HAP-1 (cell line): ENCODE measurements around the gene PPFIBP1.

Source experiments
- DNase-seq, 2 experiments: peaks; one replicate each; pipeline ENCODE4 v3.0.0-alpha.2; 2016 to 2020; ENCODE audit warnings: low spot score in 2 of 2
- H3K27me3 ChIP-seq: fragments of 250-450 bp; sonication (Bioruptor Pico); 2 replicates; pipeline ENCODE4 v1.5.1; 2020; ENCODE audit warnings: low read depth, mild to moderate bottlenecking, moderate library complexity
- H3K36me3 ChIP-seq: fragments of 250-450 bp; sonication (Bioruptor Pico); replicated peaks from 2 replicates; pipeline ENCODE4 v1.5.1; 2020; ENCODE audit warnings: mild to moderate bottlenecking
- H3K4me1 ChIP-seq: fragments of 250-450 bp; sonication (Bioruptor Pico); 2 replicates; pipeline ENCODE4 v1.5.1; 2020; ENCODE audit warnings: mild to moderate bottlenecking
- H3K4me3 ChIP-seq: fragments of 250-450 bp; sonication (Bioruptor Pico); 2 replicates; pipeline ENCODE4 v1.5.1; 2020; ENCODE audit warnings: mild to moderate bottlenecking, moderate library complexity
- H3K9me3 ChIP-seq: fragments of 250-450 bp; sonication (Bioruptor Pico); 2 replicates; pipeline ENCODE4 v1.5.1; 2020; ENCODE audit warnings: mild to moderate bottlenecking, moderate library complexity
- in situ Hi-C: fragments of 300-500 bp; cut with MboI; formaldehyde crosslinking; loops from 3 replicates; pipeline ENCODE4 v1.14.3; 2020; ENCODE audit warnings: low sequenced_read_pairs, inconsistent platforms, mixed read lengths

PPFIBP1 gene

GRCh38 chr12:27502021-27502435, 22.0 kb upstream of the PPFIBP1 start:
- in situ Hi-C loops, result no loop called here
- H3K4me1 ChIP-seq, result no peaks in the 10 kb centered on the region
- no peak for DNase-seq
- H3K27me3 ChIP-seq, result no peaks in the 10 kb centered on the region
- no peak overlapping the region for H3K4me3 ChIP-seq
- no peaks in the 10 kb centered on the region for H3K36me3 ChIP-seq
- H3K9me3 ChIP-seq, result no peaks in the 10 kb centered on the region

- H3K27me3 ChIP-seq, result no peaks in the 10 kb centered on the region
- H3K4me1 ChIP-seq, result no peaks in the 10 kb centered on the region
- in situ Hi-C loops, result no loop called here
- DNase-seq, result no peak
- no peak overlapping the region for H3K4me3 ChIP-seq
- no peaks in the 10 kb centered on the region for H3K9me3 ChIP-seq
- no peaks in the 10 kb centered on the region for H3K36me3 ChIP-seq
These were observed 19.5 kb upstream of the PPFIBP1 start for GRCh38 chr12:27504507-27504906.

- H3K36me3 ChIP-seq, result no peaks in the 10 kb centered on the region
- in situ Hi-C loops, result no loop called here
- no peaks in the 10 kb centered on the region for H3K27me3 ChIP-seq
- H3K4me1 ChIP-seq, result no peaks in the 10 kb centered on the region
- no peaks in the 10 kb centered on the region for H3K9me3 ChIP-seq
- no peak overlapping the region for H3K4me3 ChIP-seq
- no peak for DNase-seq
These were observed 18.9 kb upstream of the PPFIBP1 start for GRCh38 chr12:27505109-27505508.

GRCh38 chr12:27505761-27506160, 18.2 kb upstream of the PPFIBP1 start:
- no peaks in the 10 kb centered on the region for H3K36me3 ChIP-seq
- DNase-seq, result no peak
- in situ Hi-C loops, result no loop called here
- H3K9me3 ChIP-seq, result no peaks in the 10 kb centered on the region
- H3K4me3 ChIP-seq, result no peak overlapping the region
- H3K27me3 ChIP-seq, result no peaks in the 10 kb centered on the region
- no peaks in the 10 kb centered on the region for H3K4me1 ChIP-seq

GRCh38 chr12:27506645-27507189, 17.3 kb upstream of the PPFIBP1 start:
- in situ Hi-C loops, result no loop called here

GRCh38 chr12:27508736-27509431, 15.1 kb upstream of the PPFIBP1 start:
- H3K36me3 ChIP-seq, result no peaks in the 10 kb centered on the region
- no peaks in the 10 kb centered on the region for H3K27me3 ChIP-seq

More at GRCh38 chr12:27506645-27507189, 17.3 kb upstream of the PPFIBP1 start:
- no peaks in the 10 kb centered on the region for H3K9me3 ChIP-seq
- H3K36me3 ChIP-seq, result no peaks in the 10 kb centered on the region
- H3K4me1 ChIP-seq, result no peaks in the 10 kb centered on the region
- DNase-seq, result no peak
- no peaks in the 10 kb centered on the region for H3K27me3 ChIP-seq
- no peak overlapping the region for H3K4me3 ChIP-seq

GRCh38 chr12:27511031-27511722, 12.8 kb upstream of the PPFIBP1 start:
- in situ Hi-C loops, result no loop called here
- 0 out of 2 replicates have a peak, but pooled peaks cover 4% of the 10 kb centered on the region for H3K4me1 ChIP-seq
- H3K27me3 ChIP-seq, result no peaks in the 10 kb centered on the region
- no peak for DNase-seq
- no peak overlapping the region for H3K4me3 ChIP-seq
- H3K36me3 ChIP-seq, result no peaks in the 10 kb centered on the region
- no peaks in the 10 kb centered on the region for H3K9me3 ChIP-seq

More at GRCh38 chr12:27508736-27509431, 15.1 kb upstream of the PPFIBP1 start:
- in situ Hi-C loops, result no loop called here
- H3K4me1 ChIP-seq, result 0 out of 2 replicates have a peak, but pooled peaks cover 2% of the 10 kb centered on the region
- no peak overlapping the region for H3K4me3 ChIP-seq
- H3K9me3 ChIP-seq, result no peaks in the 10 kb centered on the region
- no peak for DNase-seq

- no peaks in the 10 kb centered on the region for H3K9me3 ChIP-seq
- H3K36me3 ChIP-seq, result no peaks in the 10 kb centered on the region
- in situ Hi-C loops, result no loop called here
- 0 out of 2 replicates have a peak, but pooled peaks cover 4% of the 10 kb centered on the region for H3K4me1 ChIP-seq
- no peak overlapping the region for H3K4me3 ChIP-seq
- DNase-seq, result no peak
- no peaks in the 10 kb centered on the region for H3K27me3 ChIP-seq
These were observed 12.3 kb upstream of the PPFIBP1 start for GRCh38 chr12:27511723-27512045.

GRCh38 chr12:27513155-27513824, 10.7 kb upstream of the PPFIBP1 start:
- in situ Hi-C loops, result no loop called here
- Histone ChIP-seq H3K9me3 (no peaks in the 10 kb centered on the region), H3K4me3 (no peak overlapping the region), H3K27me3 (no peaks in the 10 kb centered on the region), H3K4me1 (0 out of 2 replicates have a peak, but pooled peaks cover 4% of the 10 kb centered on the region), H3K36me3 (no peaks in the 10 kb centered on the region)
- DNase-seq, result no peak

GRCh38 chr12:27515671-27516070, 8.3 kb upstream of the PPFIBP1 start:
- in situ Hi-C loops, result no loop called here
- H3K4me1 ChIP-seq, result 0 out of 2 replicates have a peak, but pooled peaks cover 4% of the 10 kb centered on the region
- no peaks in the 10 kb centered on the region for H3K9me3 ChIP-seq
- H3K4me3 ChIP-seq, result no peak overlapping the region
- no peaks in the 10 kb centered on the region for H3K27me3 ChIP-seq
- no peak for DNase-seq
- H3K36me3 ChIP-seq, result no peaks in the 10 kb centered on the region

GRCh38 chr12:27516625-27517024, 7.4 kb upstream of the PPFIBP1 start:
- DNase-seq, result no peak
- H3K4me1 ChIP-seq, result 0 out of 2 replicates have a peak, but pooled peaks cover 4% of the 10 kb centered on the region
- H3K9me3 ChIP-seq, result no peaks in the 10 kb centered on the region
- H3K27me3 ChIP-seq, result no peaks in the 10 kb centered on the region
- no peaks in the 10 kb centered on the region for H3K36me3 ChIP-seq
- in situ Hi-C loops, result no loop called here
- H3K4me3 ChIP-seq, result no peak overlapping the region

GRCh38 chr12:27517546-27517945, 6.5 kb upstream of the PPFIBP1 start:
- Histone ChIP-seq H3K4me1 (0 out of 2 replicates have a peak, but pooled peaks cover 4% of the 10 kb centered on the region), H3K9me3 (no peaks in the 10 kb centered on the region), H3K4me3 (no peak overlapping the region), H3K27me3 (no peaks in the 10 kb centered on the region), H3K36me3 (no peaks in the 10 kb centered on the region)
- in situ Hi-C loops, result no loop called here
- no peak for DNase-seq

GRCh38 chr12:27517961-27518665, 5.9 kb upstream of the PPFIBP1 start:
- H3K4me1 ChIP-seq, result peaks cover 9% of the 10 kb centered on the region
- no peaks in the 10 kb centered on the region for H3K9me3 ChIP-seq
- no peaks in the 10 kb centered on the region for H3K27me3 ChIP-seq
- no peaks in the 10 kb centered on the region for H3K36me3 ChIP-seq
- in situ Hi-C loops, result no loop called here
- no peak overlapping the region for H3K4me3 ChIP-seq
- no peak for DNase-seq
